ENCODE results near the gene CES2. TPM values are rescaled to one million over a fixed set of nuclear protein-coding genes. Genes with fewer than 3 reads are reported as not detected.

CES2 gene
- total and polyA plus RNA-seq, 2 of the 8 experiments (the other 6 are each of a cell fraction or from before 2014, with no cell fraction given), result 8.6 to 14.7 TPM

DNA sequence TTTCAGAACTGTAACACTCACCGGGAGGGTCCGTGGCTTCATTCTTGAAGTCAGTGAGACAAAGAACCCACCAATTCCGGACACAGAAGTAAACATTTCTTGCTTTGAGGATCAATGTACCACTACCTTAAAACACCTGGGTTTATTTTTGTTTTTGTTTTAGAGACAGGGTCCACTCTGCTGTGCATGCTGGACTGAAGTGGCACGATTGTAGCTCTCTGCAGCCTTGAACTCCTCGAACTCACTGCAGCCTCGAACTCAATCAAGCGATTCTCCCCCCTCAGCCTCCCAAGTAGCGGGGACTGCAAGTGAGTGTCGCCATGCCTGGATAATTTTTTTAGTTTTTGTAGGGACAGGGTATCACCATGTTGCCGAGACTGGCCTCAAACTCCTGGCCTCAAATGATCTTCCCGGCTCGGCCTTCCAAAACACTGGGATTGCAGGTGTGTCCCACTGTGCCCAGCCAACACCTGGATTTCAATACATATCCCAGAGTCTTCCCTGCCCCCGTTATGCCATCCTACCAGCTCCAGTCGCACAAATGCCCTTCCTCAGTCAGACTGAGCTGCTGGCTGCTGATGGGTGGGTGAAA, 40.1 kb downstream of the CES2 start:
- Histone ChIP-seq H2AK5ac (ENCODE audit: low read depth, low read length) (no peak overlapping the region), H2BK12ac (ENCODE audit: low read depth, low read length) (no peak overlapping the region), H3K36me3 (ENCODE audit: control insufficient read depth in 2 of 4, insufficient read depth in 4 of 4, low read length in 3 of 4) (no peaks in the 10 kb centered on the region), H4K8ac (ENCODE audit: extremely low read depth, insufficient read depth, low read length) (no peak overlapping the region), H4K5ac (ENCODE audit: insufficient read length, low read depth, low read length) (no peak overlapping the region), H3K4me3 (ENCODE audit: extremely low read depth in 1 of 4, insufficient read depth in 2 of 4, low read depth in 3 of 4, low read length in 4 of 4) (no peak overlapping the region), H3K56ac (replicated peaks; ENCODE audit: insufficient read length, low read depth, low read length) (no peak overlapping the region), H3K79me2 (ENCODE audit: control insufficient read depth in 1 of 2, insufficient read depth in 2 of 2, low read length in 2 of 2) (no peaks in the 10 kb centered on the region), H3K27me3 (replicated peaks in 1 of 4; ENCODE audit: control insufficient read depth in 3 of 4, extremely low read depth in 1 of 4, insufficient read depth in 3 of 4, low read length in 3 of 4) (no peaks in the 10 kb centered on the region), H3K9me3 (ENCODE audit: insufficient read depth in 2 of 2, low read depth in 1 of 2, low read length in 1 of 2) (no peaks in the 10 kb centered on the region), H4K20me1 (replicated peaks in 1 of 2; ENCODE audit: control insufficient read depth in 1 of 2, insufficient read depth in 2 of 2, low read length in 2 of 2) (no peaks in the 10 kb centered on the region), H3K14ac (ENCODE audit: insufficient read length) (no peak overlapping the region), H3K4me2 (ENCODE audit: insufficient read depth in 1 of 2, low read depth in 2 of 2, low read length in 2 of 2) (no peak overlapping the region), H3K9ac (replicated peaks in 1 of 4; ENCODE audit: extremely low read depth in 1 of 4, low read depth in 3 of 4, low read length in 3 of 4) (no peak overlapping the region), H4K91ac (replicated peaks; ENCODE audit: insufficient read length, low read length) (no peak overlapping the region), H3K79me1 (ENCODE audit: low read depth, low read length) (no peaks in the 10 kb centered on the region), H3K23ac (ENCODE audit: insufficient read length) (no peak overlapping the region), H3K18ac (ENCODE audit: extremely low read depth, low read length) (no peak overlapping the region), H2BK20ac (ENCODE audit: low read length) (no peak overlapping the region), H3K4me1 (replicated peaks in 1 of 4; ENCODE audit: control insufficient read depth in 3 of 4, insufficient read depth in 4 of 4, low read length in 3 of 4) (no peaks in the 10 kb centered on the region; a peak in 1 of 7 replicates), H2AFZ (ENCODE audit: low read length) (no peak overlapping the region), H2BK15ac (ENCODE audit: low read length) (no peak overlapping the region), H3K27ac (ENCODE audit: low read depth, low read length) (no peak overlapping the region), H2BK120ac (replicated peaks; ENCODE audit: low read depth, low read length) (no peak overlapping the region), H2BK5ac (ENCODE audit: low read depth, low read length) (no peak overlapping the region), H3K23me2 (ENCODE audit: low read depth, low read length) (no peaks in the 10 kb centered on the region), H3K4ac (replicated peaks; ENCODE audit: insufficient read length, low read depth, low read length) (no peak overlapping the region)
- ChIA-PET CTCF (ENCODE audit: partially characterized antibody) (interaction anchor here (0.8 to 10.2 kb wide), 20 partner anchors 13 to 312 kb away, joined by 3 to 130 read pairs (median 10); partner anchors contain the start of genes B3GNT9, CES3, CES4A and NOL3), POLR2A (ENCODE audit: partially characterized antibody) (interaction anchor here (1.1 to 1.6 kb wide), 3 partner anchors 131 to 223 kb away, joined by 3 to 6 read pairs (median 4); partner anchors contain the start of gene B3GNT9)
- WGBS, 2 experiments (ENCODE audit: extremely low coverage in 1 of 2, insufficient coverage in 1 of 2, insufficient read length in 1 of 2, insufficient replicate concordance in 2 of 2, low coverage in 1 of 2, low lambda C conversion rate in 2 of 2, missing lambda C conversion rate in 1 of 2), result 91% methylated on average over 14 of the region's 14 CpGs; no CpG with 5 or more reads in 1 of the 2 experiments
- DNase-seq (ENCODE audit: low read depth in 1 of 2, low spot score in 2 of 2), result no peak
- FAIRE-seq, result no peak
- no peak for TF ChIP-seq SIN3A (conservative IDR thresholded peaks at IDR 0.05 in 1 of 2, IDR thresholded peaks at IDR 0.05 in 1 of 2; ENCODE audit: low read depth in 1 of 2, low read length in 2 of 2)
- no peak for TF ChIP-seq NRF1 (IDR thresholded peaks at IDR 0.05; ENCODE audit: low read depth, low read length)
- no peak for TF ChIP-seq BCL11A (IDR thresholded peaks at IDR 0.05; ENCODE audit: low read depth in 2 of 2, low read length in 2 of 2)
- TF ChIP-seq ASH2L (IDR thresholded peaks at IDR 0.05; ENCODE audit: low read length), result no peak
- no peak for TF ChIP-seq BRCA1 (IDR thresholded peaks at IDR 0.05; ENCODE audit: low read depth, low read length)
- no peak for TF ChIP-seq KDM4A (IDR thresholded peaks at IDR 0.05; ENCODE audit: low read depth, low read length, severe bottlenecking)
- no peak for TF ChIP-seq RNF2 (IDR thresholded peaks at IDR 0.05; ENCODE audit: borderline replicate concordance, low read depth, low read length, missing control alignments, poor library complexity, severe bottlenecking)
- no peak for TF ChIP-seq BACH1 (IDR thresholded peaks at IDR 0.05; ENCODE audit: low read length)
- TF ChIP-seq, protein P1, sequence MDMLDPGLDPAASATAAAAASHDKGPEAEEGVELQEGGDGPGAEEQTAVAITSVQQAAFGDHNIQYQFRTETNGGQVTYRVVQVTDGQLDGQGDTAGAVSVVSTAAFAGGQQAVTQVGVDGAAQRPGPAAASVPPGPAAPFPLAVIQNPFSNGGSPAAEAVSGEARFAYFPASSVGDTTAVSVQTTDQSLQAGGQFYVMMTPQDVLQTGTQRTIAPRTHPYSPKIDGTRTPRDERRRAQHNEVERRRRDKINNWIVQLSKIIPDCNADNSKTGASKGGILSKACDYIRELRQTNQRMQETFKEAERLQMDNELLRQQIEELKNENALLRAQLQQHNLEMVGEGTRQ (IDR thresholded peaks at IDR 0.05; ENCODE audit: low read length), result no peak
- no peak for TF ChIP-seq CHD1 (IDR thresholded peaks at IDR 0.05; ENCODE audit: low read depth, low read length)
- no peak for TF ChIP-seq SP1 (IDR thresholded peaks at IDR 0.05; ENCODE audit: low read depth, low read length)
- TF ChIP-seq EGR1 (IDR thresholded peaks at IDR 0.05; ENCODE audit: borderline replicate concordance, low read depth, low read length), result no peak

Measured in H1 (cell line).